ENCODE data around the gene ABR. TPM values are rescaled to one million over a fixed set of nuclear protein-coding genes. Genes with fewer than 3 reads are reported as not detected.
"Not testable (repeated sequence)": the region's sequence is repeated elsewhere in the genome, so short reads cannot be mapped to it uniquely, and the experiment has no call there.

The ABR gene
- total RNA-seq, 1 donor: 64.6 TPM

GRCh38 chr17:1000597-1001461 is 179.0 kb downstream of the ABR start:
- DNase-seq (ENCODE audit: low read depth in 2 of 3, low spot score in 2 of 3): no peak

DNA sequence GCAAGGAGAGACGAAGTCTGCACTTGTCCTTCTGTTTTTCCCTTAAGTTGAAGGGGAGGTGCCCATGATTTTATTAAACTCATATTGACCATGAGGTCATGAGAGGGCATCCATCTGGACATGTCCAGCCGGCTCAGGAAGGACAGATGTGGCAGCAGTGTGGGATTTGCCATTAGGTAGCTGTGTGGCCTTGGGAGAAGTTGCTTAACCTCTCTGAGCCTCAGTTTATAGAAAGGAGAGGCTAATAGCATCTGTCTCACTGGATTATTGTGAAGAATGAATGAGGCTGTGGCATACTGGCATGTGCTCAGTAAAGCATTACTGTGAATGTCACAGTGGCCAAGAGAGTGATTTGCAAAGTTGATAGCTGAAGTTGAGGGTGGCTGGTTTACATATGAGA is 181.7 kb downstream of the ABR start:
- DNase-seq (ENCODE audit: low read depth in 2 of 3, low spot score in 2 of 3): no peak

DNA sequence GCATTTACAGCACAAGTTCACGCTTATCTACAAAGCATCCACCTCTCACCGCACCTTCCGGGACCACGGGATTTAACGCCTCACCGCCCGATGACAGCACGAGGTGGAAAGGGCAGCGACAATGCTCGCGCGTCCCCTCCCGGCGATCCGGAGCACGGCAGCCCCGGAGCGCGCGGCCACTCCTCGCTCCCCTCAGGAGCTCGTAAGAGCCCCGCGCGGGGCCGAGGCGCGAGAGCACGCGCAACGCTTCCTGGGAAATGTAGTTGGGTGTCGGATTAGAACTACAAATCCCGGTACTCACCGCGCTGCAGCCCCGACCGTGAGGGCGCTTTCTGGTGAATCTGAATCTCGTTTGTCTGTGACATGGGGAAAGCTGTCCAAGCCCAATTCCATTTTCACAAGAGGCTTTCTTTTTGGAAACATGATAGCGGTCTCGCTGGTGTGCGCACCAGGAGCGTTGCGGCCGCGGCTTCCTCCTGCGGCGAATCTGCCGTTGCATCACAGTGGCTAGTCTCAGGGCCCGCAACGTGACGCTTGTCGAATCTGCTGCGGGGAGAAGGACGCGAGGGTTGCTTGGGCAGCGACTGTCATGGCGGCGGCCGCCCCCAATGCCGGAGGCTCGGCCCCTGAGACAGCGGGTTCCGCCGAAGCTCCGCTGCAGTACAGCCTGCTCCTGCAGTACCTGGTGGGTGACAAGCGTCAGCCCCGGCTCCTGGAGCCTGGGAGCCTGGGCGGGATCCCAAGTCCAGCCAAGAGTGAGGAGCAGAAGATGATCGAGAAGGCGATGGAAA is 183.0 kb downstream of the ABR start, which contains the start of gene TIMM22:
TIMM22 (plus strand) TSS at position 576 of the 791 bp plus-strand sequence; CDS start at position 590, 14 bp downstream.
- peak; percentile 95 to 98 (median 97) for DNase-seq (ENCODE audit: low read depth in 2 of 3, low spot score in 2 of 3)

- not testable (repeated sequence) for DNase-seq (ENCODE audit: low read depth in 2 of 3, low spot score in 2 of 3)
Measured at GRCh38 chr17:995324-995723, 184.5 kb downstream of the ABR start.

- no peak for DNase-seq (ENCODE audit: low read depth in 2 of 3, low spot score in 2 of 3)
Measured at GRCh38 chr17:992933-993332, 186.8 kb downstream of the ABR start.

DNA sequence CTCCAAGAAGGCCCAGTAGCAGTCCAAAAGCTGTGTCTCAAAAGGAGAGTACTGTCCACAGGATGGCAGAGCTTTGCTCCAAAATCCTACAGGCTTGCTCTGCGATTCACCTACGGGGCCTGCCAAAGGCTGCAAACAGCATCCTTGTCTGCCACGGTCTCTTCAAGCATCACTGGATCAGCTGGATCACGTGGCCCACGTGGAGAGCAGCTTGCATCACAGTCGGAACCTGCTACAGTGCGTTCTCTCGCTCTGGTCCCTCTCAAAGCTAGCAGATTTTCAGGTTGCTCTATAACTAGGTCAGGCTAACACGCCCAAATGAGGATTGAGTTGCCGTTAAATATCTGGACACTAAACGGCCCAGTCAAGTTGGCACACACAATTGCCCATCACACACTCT is 191.2 kb downstream of the ABR start:
- DNase-seq (ENCODE audit: low read depth in 2 of 3, low spot score in 2 of 3): no peak

- DNase-seq (ENCODE audit: low read depth in 2 of 3, low spot score in 2 of 3): no peak
Measured at GRCh38 chr17:987931-988330, 191.8 kb downstream of the ABR start.

GRCh38 chr17:986322-986929 is 193.4 kb downstream of the ABR start:
- no peak for DNase-seq (ENCODE audit: low read depth in 2 of 3, low spot score in 2 of 3)

DNA sequence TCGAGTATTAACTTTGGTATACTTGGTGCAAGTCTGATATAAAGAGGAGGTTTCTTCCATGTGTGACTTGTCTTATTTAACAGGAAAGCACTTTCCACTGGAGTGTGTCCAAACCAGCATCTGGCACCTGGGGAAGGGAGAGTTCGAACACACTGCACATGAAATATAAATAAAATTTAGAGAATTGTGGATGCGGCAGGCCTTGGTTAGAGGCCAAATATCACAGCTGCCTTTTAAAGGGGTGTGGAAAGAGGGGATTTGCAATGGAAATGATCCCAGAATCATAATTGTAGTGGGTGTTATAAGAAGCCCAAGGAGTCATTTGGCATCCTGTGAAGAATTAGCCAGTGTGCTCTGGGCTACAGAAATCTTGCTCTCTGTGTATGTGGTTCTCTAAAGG is 195.9 kb downstream of the ABR start:
- no peak for DNase-seq (ENCODE audit: low read depth in 2 of 3, low spot score in 2 of 3)

DNA sequence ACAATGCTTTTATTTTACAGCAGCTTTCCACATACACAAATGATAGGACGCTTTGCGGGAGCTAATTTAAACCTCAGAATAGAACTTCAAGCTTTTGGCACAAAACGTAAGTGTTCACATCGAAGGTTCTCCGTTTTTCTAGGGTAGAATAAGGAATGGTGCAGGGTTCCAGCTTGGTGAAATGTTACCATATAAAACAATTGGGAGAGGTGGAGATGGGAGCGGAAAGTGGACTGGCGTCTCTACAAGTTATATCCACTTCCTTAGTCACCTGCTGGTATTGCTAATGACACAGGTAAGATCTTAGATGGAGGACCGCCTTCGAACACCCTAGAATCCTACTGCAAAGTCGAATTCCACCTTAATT is 198.5 kb downstream of the ABR start:
- DNase-seq (ENCODE audit: low read depth in 2 of 3, low spot score in 2 of 3): no peak

DNA sequence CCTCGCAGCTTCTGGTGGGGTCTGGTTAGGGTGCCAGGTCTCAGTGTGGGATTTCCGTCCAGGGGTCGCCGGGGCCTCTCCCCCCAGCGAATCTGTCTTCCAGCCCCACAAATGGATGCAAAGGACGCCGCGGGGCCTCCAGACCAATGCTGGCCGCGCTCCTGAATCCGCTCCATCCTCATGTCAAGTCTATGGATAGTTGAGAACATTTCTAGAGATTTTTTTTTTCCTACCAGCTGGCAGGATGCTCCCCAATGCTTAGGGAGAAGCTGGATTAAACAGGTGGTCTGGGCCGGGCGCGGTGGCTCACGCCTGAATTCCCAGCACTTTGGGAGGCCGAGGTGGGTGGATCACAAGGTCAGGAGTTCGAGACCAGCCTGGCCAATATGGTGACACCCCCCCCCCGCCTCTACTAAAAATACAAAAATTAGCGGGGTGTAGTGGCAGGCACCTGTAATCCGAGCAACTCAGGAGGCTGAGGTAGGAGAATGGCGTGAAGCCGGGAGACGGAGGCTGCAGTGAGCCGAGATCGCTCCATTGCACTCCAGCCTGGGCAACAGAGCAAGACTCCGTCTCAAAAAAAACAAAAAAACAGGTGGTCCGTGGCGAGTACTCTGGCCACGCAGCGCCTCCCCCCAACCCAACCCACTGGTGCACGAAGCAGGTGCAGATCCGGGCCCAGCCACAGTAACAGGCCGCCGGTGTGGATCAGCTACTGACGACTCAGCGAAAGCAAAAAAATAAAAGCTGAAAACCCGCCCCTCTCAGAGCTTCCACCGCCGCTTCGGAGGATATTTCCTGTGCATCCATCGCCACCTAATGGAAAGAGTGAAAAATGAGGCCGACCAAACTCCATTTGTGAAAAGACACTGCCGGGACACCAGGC is 199.1 kb downstream of the ABR start:
- DNase-seq (ENCODE audit: low read depth in 2 of 3, low spot score in 2 of 3): peak; percentile 58 to 95 (median 87)

DNA sequence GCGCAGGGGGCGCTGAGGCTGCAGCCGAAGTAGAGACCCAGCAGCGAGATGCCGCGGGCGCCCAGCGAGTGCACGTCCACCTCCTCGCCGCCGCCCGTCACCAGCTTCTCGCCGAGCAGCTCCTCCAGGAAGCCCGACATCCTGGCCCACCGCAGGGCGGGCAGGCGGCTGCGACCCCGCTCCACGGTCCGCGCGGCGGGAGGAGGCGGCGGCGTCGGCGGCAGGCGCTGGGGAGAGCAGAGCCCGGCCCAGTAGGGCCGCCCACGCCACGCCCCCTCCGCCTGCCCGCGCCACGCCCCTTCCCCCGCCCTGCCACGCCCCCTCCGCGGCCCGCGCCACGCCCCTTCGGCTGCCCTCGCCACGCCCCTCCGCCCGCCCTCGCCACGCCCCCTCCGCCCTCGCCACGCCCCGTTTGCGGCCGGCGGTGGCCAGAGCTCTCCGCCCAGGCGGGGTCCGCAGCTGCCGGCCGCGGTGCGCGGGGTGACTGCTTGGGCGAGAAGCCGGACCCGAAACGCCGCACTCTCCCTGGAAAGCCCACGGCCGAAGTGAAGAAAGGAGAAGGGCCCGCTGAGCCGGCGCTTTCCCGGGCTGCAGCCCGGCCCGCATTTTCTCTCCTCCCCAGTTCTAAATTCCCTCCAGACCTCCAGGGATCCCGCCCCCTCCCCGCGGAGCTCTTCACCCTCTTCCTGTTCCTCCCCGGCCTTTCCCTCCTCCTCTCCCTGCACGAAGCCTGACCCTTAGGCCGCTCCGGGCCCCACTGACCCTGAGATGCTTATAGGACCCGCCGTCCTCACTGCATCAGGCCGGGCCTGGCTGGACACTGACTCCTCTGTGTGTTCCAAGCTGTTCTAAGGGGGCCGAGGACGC is 200.0 kb downstream of the ABR start, which contains the start of gene NXN:
NXN (minus strand) TSS at position 238 of the 867 bp plus-strand sequence.
- peak; percentile 73 to 74 (median 73) for DNase-seq (ENCODE audit: low read depth in 2 of 3, low spot score in 2 of 3)

DNA sequence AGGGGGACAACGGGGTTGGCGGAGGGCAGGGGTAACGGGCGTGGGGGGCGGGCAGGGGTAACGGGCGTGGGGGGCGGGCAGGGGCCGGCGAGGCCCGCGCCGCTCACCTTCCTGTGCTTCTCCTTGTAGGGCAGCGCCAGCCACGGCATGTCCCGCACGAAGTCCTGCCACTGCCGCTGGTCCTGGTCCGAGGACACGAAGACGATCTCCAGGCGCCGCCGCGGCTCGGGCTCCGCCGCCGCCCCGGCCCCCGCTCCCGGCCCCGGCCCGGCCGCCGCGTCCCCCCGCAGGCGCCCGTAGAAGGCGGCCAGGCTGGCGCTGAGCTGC is 200.6 kb downstream of the ABR start:
- DNase-seq (ENCODE audit: low read depth in 2 of 3, low spot score in 2 of 3): no peak

GRCh38 chr17:978103-979093 is 201.4 kb downstream of the ABR start:
- no peak for DNase-seq (ENCODE audit: low read depth in 2 of 3, low spot score in 2 of 3)

DNA sequence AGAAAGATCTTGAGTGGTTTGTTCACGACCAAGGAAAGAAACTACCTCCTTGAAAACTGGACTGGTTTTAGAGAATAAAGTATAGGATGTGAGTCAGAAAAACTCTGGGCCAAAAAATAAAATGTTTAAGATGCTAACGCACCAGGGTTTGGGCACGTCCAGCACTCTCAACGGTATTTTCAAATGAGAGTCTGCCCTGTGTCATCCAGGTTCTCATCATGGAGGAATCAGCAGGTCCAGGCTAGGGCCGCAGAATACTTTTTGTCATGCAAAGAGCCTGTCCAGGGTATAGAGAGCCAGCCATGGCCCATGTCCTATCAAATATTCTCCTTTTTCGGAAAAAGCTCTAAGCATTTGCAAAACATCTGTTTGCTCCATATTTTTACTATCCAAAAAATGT is 202.6 kb downstream of the ABR start:
- DNase-seq (ENCODE audit: low read depth in 2 of 3, low spot score in 2 of 3): no peak

DNA sequence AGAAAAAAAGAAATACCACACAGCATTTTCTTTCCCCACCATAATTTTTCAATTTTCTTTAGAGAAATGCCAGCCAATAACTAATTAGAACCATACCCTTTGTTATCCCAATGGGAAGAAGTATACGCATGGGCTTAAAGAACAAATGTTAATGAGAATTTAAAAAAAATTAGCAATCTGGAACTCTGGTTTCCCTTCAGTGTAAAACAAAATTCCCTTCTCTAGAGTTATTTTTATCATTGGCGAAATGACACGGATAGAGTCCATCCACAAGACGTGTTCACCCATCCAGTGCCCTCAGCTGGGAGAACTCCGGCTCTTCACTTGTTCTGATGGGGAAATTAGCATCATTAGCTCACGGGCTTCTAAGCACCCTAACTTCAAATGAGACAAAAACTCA is 203.5 kb downstream of the ABR start:
- DNase-seq (ENCODE audit: low read depth in 2 of 3, low spot score in 2 of 3): no peak

- DNase-seq (ENCODE audit: low read depth in 2 of 3, low spot score in 2 of 3): no peak
Measured at GRCh38 chr17:975371-975915, 204.3 kb downstream of the ABR start.

DNA sequence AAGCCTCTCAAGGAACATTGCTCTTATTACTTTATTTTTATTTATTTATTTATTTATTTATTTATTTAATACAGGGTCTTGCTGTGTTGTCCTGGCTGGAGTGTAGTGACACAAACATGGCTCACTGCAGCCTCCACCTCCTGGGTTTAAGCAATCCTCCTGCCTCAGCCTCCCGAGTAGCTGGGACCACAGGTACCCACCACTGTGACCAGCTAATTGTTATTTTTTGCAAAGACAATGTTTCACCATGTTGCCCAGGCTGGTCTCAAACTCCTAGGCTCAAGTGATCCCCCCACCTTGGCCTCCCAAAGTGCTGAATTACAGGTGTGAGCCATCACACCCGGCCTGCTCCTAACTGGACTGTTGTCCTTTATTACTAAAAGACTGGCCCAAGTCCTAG is 205.0 kb downstream of the ABR start:
- not testable (repeated sequence) for DNase-seq (ENCODE audit: low read depth in 2 of 3, low spot score in 2 of 3)
